Activated CD4-positive, alpha-beta T cell treated with anti-CD3 and anti-CD28 coated beads, Interleukin-2, amount 10 ng/mL, durations not matched to agents 7 days and 5 days (primary cell): Measurements from ENCODE around the gene LGALS4. TPM values are rescaled to one million over a fixed set of nuclear protein-coding genes. Genes with fewer than 3 reads are reported as not detected.
"Not testable (repeated sequence)": the region's sequence is repeated elsewhere in the genome, so short reads cannot be mapped to it uniquely, and the experiment has no call there.

Experiments
- CTCF ChIA-PET: fragments of 350-600 bp; sonication (Branson Sonifier 250); formaldehyde crosslinking; loops from one replicate; lab custom pipeline; 2021; ENCODE audit warnings: antibody characterized with exemption; lab: Charles Lee
- POLR2A ChIA-PET: fragments of 350-600 bp; sonication (Branson Sonifier 250); formaldehyde crosslinking; loops from one replicate; lab custom pipeline; 2021; ENCODE audit warnings: antibody characterized with exemption; lab: Charles Lee
- DNase-seq: peaks from one replicate; pipeline ENCODE4 v3.0.0-alpha.2; 2020
- H3K27ac Mint-ChIP-seq: one replicate; pipeline ENCODE4 v1.8.0; 2021; ENCODE audit warnings: mild to moderate bottlenecking, moderate library complexity, mixed read lengths
- H3K27me3 Mint-ChIP-seq: one replicate; pipeline ENCODE4 v1.8.0; 2021; ENCODE audit warnings: mixed read lengths
- H3K36me3 Mint-ChIP-seq: one replicate; pipeline ENCODE4 v1.8.0; 2021; ENCODE audit warnings: low read depth, mixed read lengths
- H3K4me1 Mint-ChIP-seq: one replicate; pipeline ENCODE4 v1.8.0; 2021; ENCODE audit warnings: mixed read lengths
- H3K4me3 Mint-ChIP-seq: one replicate; pipeline ENCODE4 v1.8.0; 2021; ENCODE audit warnings: mild to moderate bottlenecking, moderate library complexity, mixed read lengths
- H3K9me3 Mint-ChIP-seq: one replicate; pipeline ENCODE4 v1.8.0; 2021; ENCODE audit warnings: mixed read lengths
- total RNA-seq, 2 experiments: library from RNA; stranded (reverse); gene quantifications; one replicate each; pipeline ENCODE4 v1.2.3, GENCODE V29; 2021

Gene LGALS4
- total RNA-seq, 2 experiments from 2014 or later, result 2.1 to 2.3 TPM

- peaks cover 40% of the 10 kb centered on the region for H3K4me1 Mint-ChIP-seq
- H3K27me3 Mint-ChIP-seq, result no peaks in the 10 kb centered on the region
- H3K36me3 Mint-ChIP-seq, result peaks cover 42% of the 10 kb centered on the region
- peak overlapping the region; percentile 90 for H3K27ac Mint-ChIP-seq
- DNase-seq, result peak; percentile 26
- no peaks in the 10 kb centered on the region for H3K9me3 Mint-ChIP-seq
- POLR2A ChIA-PET, result interaction anchor here (0.6 to 1.1 kb wide), 2 partner anchors 11 to 18 kb away, joined by 3 to 5 read pairs; partner anchors contain the start of gene HNRNPL
- peak overlapping the region; percentile 89 for H3K4me3 Mint-ChIP-seq
- CTCF ChIA-PET, result interaction anchor here (0.6 to 1.6 kb wide), 7 partner anchors 9 to 429 kb away, joined by 3 to 5 read pairs (median 4); partner anchors contain the start of genes FAM98C, MRPS12 and SARS2
These were observed 18.4 kb upstream of the LGALS4 start for GRCh38 chr19:38831142-38831605.

- Mint-ChIP-seq H3K9me3 (no peaks in the 10 kb centered on the region), H3K4me1 (peaks cover 40% of the 10 kb centered on the region), H3K36me3 (peaks cover 34% of the 10 kb centered on the region), H3K27ac (peak overlapping the region; percentile 90), H3K27me3 (no peaks in the 10 kb centered on the region), H3K4me3 (peak overlapping the region; percentile 89)
- CTCF ChIA-PET, result interaction anchor here (0.8 to 1.1 kb wide), 3 partner anchors 8 to 100 kb away, joined by 3 to 5 read pairs (median 5); partner anchors contain the start of genes MRPS12 and SARS2
- no peak for DNase-seq
- POLR2A ChIA-PET, result no interaction called here
These were observed 17.4 kb upstream of the LGALS4 start for GRCh38 chr19:38830039-38830733.

GRCh38 chr19:38829203-38829602 is 16.5 kb upstream of the LGALS4 start:
- H3K4me3 Mint-ChIP-seq, H3K27ac Mint-ChIP-seq, H3K9me3 Mint-ChIP-seq, POLR2A ChIA-PET, H3K27me3 Mint-ChIP-seq, DNase-seq: not testable (repeated sequence)
- Mint-ChIP-seq H3K4me1 (peaks cover 37% of the 10 kb centered on the region), H3K36me3 (peaks cover 37% of the 10 kb centered on the region)
- CTCF ChIA-PET, result interaction anchor here (1.2 kb wide), 1 partner anchor 101 kb away, joined by 3 read pairs; the partner anchor contains the start of genes MRPS12 and SARS2

GRCh38 chr19:38826856-38827551 is 14.3 kb upstream of the LGALS4 start:
- no peak overlapping the region for H3K27ac Mint-ChIP-seq
- CTCF ChIA-PET, result interaction anchor here (1.2 kb wide), 1 partner anchor 192 kb away, joined by 5 read pairs; no protein-coding TSS in a partner anchor
- H3K27me3 Mint-ChIP-seq, result no peaks in the 10 kb centered on the region
- peaks cover 24% of the 10 kb centered on the region for H3K4me1 Mint-ChIP-seq
- no peak for DNase-seq
- H3K36me3 Mint-ChIP-seq, result peaks cover 54% of the 10 kb centered on the region
- H3K4me3 Mint-ChIP-seq, result no peak overlapping the region
- no peaks in the 10 kb centered on the region for H3K9me3 Mint-ChIP-seq
- POLR2A ChIA-PET, result interaction anchor here (0.6 kb wide), 1 partner anchor 42 kb away, joined by 5 read pairs; no protein-coding TSS in a partner anchor

- H3K27me3 Mint-ChIP-seq, H3K9me3 Mint-ChIP-seq, DNase-seq, H3K4me3 Mint-ChIP-seq, POLR2A ChIA-PET, H3K27ac Mint-ChIP-seq: not testable (repeated sequence)
- peaks cover 14% of the 10 kb centered on the region for H3K4me1 Mint-ChIP-seq
- H3K36me3 Mint-ChIP-seq, result peaks cover 51% of the 10 kb centered on the region
- CTCF ChIA-PET, result interaction anchor here (0.7 kb wide), 1 partner anchor 9 kb away, joined by 3 read pairs; no protein-coding TSS in a partner anchor
These were observed 13.2 kb upstream of the LGALS4 start for GRCh38 chr19:38825936-38826335.

- H3K27me3 Mint-ChIP-seq, H3K9me3 Mint-ChIP-seq, DNase-seq, H3K4me1 Mint-ChIP-seq, POLR2A ChIA-PET, H3K4me3 Mint-ChIP-seq: not testable (repeated sequence)
- CTCF ChIA-PET, result interaction anchor here (0.9 to 1.6 kb wide), 3 partner anchors 9 to 65 kb away, joined by 3 to 5 read pairs (median 4); no protein-coding TSS in a partner anchor
- peak overlapping the region; percentile 50 for H3K27ac Mint-ChIP-seq
- peaks cover 32% of the 10 kb centered on the region for H3K36me3 Mint-ChIP-seq
These were observed 8.6 kb upstream of the LGALS4 start for GRCh38 chr19:38821230-38821825.

- Mint-ChIP-seq H3K9me3 (no peaks in the 10 kb centered on the region), H3K4me3 (no peak overlapping the region), H3K4me1 (no peaks in the 10 kb centered on the region), H3K27ac (no peak overlapping the region), H3K36me3 (peaks cover 37% of the 10 kb centered on the region), H3K27me3 (no peaks in the 10 kb centered on the region)
- ChIA-PET POLR2A (no interaction called here), CTCF (interaction anchor here (1.1 kb wide), 2 partner anchors 12 to 185 kb away, joined by 3 to 4 read pairs; partner anchors contain the start of gene ECH1)
- DNase-seq, result no peak
These were observed 6.6 kb upstream of the LGALS4 start for GRCh38 chr19:38819231-38819920.

- Mint-ChIP-seq H3K4me1 (no peaks in the 10 kb centered on the region), H3K27ac (no peak overlapping the region), H3K27me3 (no peaks in the 10 kb centered on the region), H3K9me3 (no peaks in the 10 kb centered on the region), H3K36me3 (peaks cover 20% of the 10 kb centered on the region), H3K4me3 (no peak overlapping the region)
- POLR2A ChIA-PET, result no interaction called here
- CTCF ChIA-PET, result interaction anchor here (1.5 kb wide), 1 partner anchor 8 kb away, joined by 3 read pairs; no protein-coding TSS in a partner anchor
- no peak for DNase-seq
These were observed 4.3 kb upstream of the LGALS4 start for GRCh38 chr19:38817081-38817480.

- ChIA-PET POLR2A (no interaction called here), CTCF (interaction anchor here (1.5 kb wide), 1 partner anchor 9 kb away, joined by 3 read pairs; no protein-coding TSS in a partner anchor)
- Mint-ChIP-seq H3K4me1 (no peaks in the 10 kb centered on the region), H3K36me3 (peaks cover 17% of the 10 kb centered on the region), H3K27me3 (no peaks in the 10 kb centered on the region), H3K9me3 (no peaks in the 10 kb centered on the region), H3K27ac (no peak overlapping the region), H3K4me3 (no peak overlapping the region)
- no peak for DNase-seq
These were observed 3.5 kb upstream of the LGALS4 start for GRCh38 chr19:38816131-38816750.

GRCh38 chr19:38815059-38816001 is 2.6 kb upstream of the LGALS4 start:
- H3K4me1 Mint-ChIP-seq, result no peaks in the 10 kb centered on the region
- ChIA-PET CTCF (interaction anchor here (1.0 to 1.4 kb wide), 2 partner anchors 17 to 34 kb away, joined by 3 to 5 read pairs; partner anchors contain the start of gene ECH1), POLR2A (no interaction called here)
- H3K36me3 Mint-ChIP-seq, result peaks cover 12% of the 10 kb centered on the region
- no peak overlapping the region for H3K27ac Mint-ChIP-seq
- no peaks in the 10 kb centered on the region for H3K9me3 Mint-ChIP-seq
- H3K27me3 Mint-ChIP-seq, result no peaks in the 10 kb centered on the region
- H3K4me3 Mint-ChIP-seq, result no peak overlapping the region
- no peak for DNase-seq

GRCh38 chr19:38813932-38814331 is 1.2 kb upstream of the LGALS4 start:
- H3K9me3 Mint-ChIP-seq, H3K27me3 Mint-ChIP-seq, DNase-seq, H3K4me1 Mint-ChIP-seq, H3K4me3 Mint-ChIP-seq, H3K27ac Mint-ChIP-seq, POLR2A ChIA-PET: not testable (repeated sequence)
- peaks cover 12% of the 10 kb centered on the region for H3K36me3 Mint-ChIP-seq
- CTCF ChIA-PET, result interaction anchor here (0.6 to 1.4 kb wide), 4 partner anchors 9 to 35 kb away, joined by 3 to 5 read pairs (median 4); partner anchors contain the start of gene ECH1
